GM18873 (cell line): ENCODE measurements around the gene CPNE6.

ENCODE experiments used
- ATAC-seq: cut with Tn5 transposase; IDR thresholded peaks from one replicate; pipeline ENCODE4 v1.9.1; 2021; ENCODE audit warnings: mild to moderate bottlenecking, moderate library complexity, moderate number of reproducible peaks; ENCODE audit not compliant: unreplicated experiment, low FRiP score

CPNE6 gene

GRCh38 chr14:24122898-24123297 lies 51.5 kb downstream of the CPNE6 start:
- no peak for ATAC-seq

- ATAC-seq = peak; percentile 51
Measured at GRCh38 chr14:24123424-24124417, 52.4 kb downstream of the CPNE6 start.

- no peak for ATAC-seq
Measured at GRCh38 chr14:24126939-24127338, 55.6 kb downstream of the CPNE6 start.

GRCh38 chr14:24127673-24128072 lies 56.3 kb downstream of the CPNE6 start:
- no peak for ATAC-seq
